ENCODE data around the gene CYP4X1. TPM values are rescaled to one million over a fixed set of nuclear protein-coding genes. Genes with fewer than 3 reads are reported as not detected.
"Not testable (repeated sequence)": the region's sequence is repeated elsewhere in the genome, so short reads cannot be mapped to it uniquely, and the experiment has no call there.

CYP4X1 gene
- total and polyA plus RNA-seq, 2 experiments from 2014 or later, result 1.8 to 3.6 TPM

GRCh38 chr1:47067097-47067594 lies 43.7 kb downstream of the CYP4X1 start, which contains the start of gene CYP4Z1:
Gene CYP4Z1, plus strand, starts transcription at chr1:47067231. Its CDS starts 260 bp downstream, at chr1:47067491.
- Mint-ChIP-seq H3K27ac (no peak within 1 kb of the TSS), H3K27me3 (ENCODE audit: insufficient read depth, low read depth, poor library complexity) (no peaks in the 10 kb centered on the region), H3K4me3 (no peak within 1 kb of the TSS), H3K36me3 (ENCODE audit: low read depth) (no peaks in the 10 kb centered on the region), H3K9me3 (no peaks in the 10 kb centered on the region), H3K4me1 (no peaks in the 10 kb centered on the region)
- no peaks in the 10 kb centered on the region; the same call in 1 of the 2 replicates for H3K9me2 ChIP-seq (ENCODE audit: insufficient read depth)
- H3K4me1 ChIP-seq (ENCODE audit: insufficient read depth), result no peaks in the 10 kb centered on the region
- H3K27ac ChIP-seq (ENCODE audit: low read depth), result no peak within 1 kb of the TSS
- H3K4me2 ChIP-seq, result no peak within 1 kb of the TSS
- no peaks in the 10 kb centered on the region for H3K79me2 ChIP-seq (replicated peaks; ENCODE audit: insufficient read depth)
- H3K4me3 ChIP-seq, result no peak within 1 kb of the TSS
- no peak for DNase-seq (ENCODE audit: low spot score)
- H2AFZ ChIP-seq, result no peak within 1 kb of the TSS
- H3K36me3 ChIP-seq (ENCODE audit: insufficient read depth), result no peaks in the 10 kb centered on the region
- H3K27me3 ChIP-seq (ENCODE audit: insufficient read depth), result no peaks in the 10 kb centered on the region
- H4K20me1 ChIP-seq (replicated peaks; ENCODE audit: insufficient read depth), result no peaks in the 10 kb centered on the region
- no peak for ATAC-seq
- TF ChIP-seq ZNF462 (CRISPR knock-in tag; IDR thresholded peaks at IDR 0.05), result no peak
- no peaks in the 10 kb centered on the region for H3F3A ChIP-seq (replicated peaks; ENCODE audit: low read depth)

- H3K9me2 ChIP-seq (ENCODE audit: insufficient read depth); H3K9me3 Mint-ChIP-seq; H3K27me3 Mint-ChIP-seq (ENCODE audit: insufficient read depth, low read depth, poor library complexity); H3K4me1 ChIP-seq (ENCODE audit: insufficient read depth); H3F3A ChIP-seq (replicated peaks; ENCODE audit: low read depth); H3K27me3 ChIP-seq (ENCODE audit: insufficient read depth); H3K4me2 ChIP-seq; ATAC-seq; H3K36me3 ChIP-seq (ENCODE audit: insufficient read depth); H2AFZ ChIP-seq; DNase-seq (ENCODE audit: low spot score); H3K27ac Mint-ChIP-seq; H3K4me3 ChIP-seq; H3K36me3 Mint-ChIP-seq (ENCODE audit: low read depth); H3K4me1 Mint-ChIP-seq; H3K4me3 Mint-ChIP-seq; H3K27ac ChIP-seq (ENCODE audit: low read depth); H3K79me2 ChIP-seq (replicated peaks; ENCODE audit: insufficient read depth); H4K20me1 ChIP-seq (replicated peaks; ENCODE audit: insufficient read depth): not testable (repeated sequence)
These were observed 45.6 kb downstream of the CYP4X1 start for GRCh38 chr1:47069080-47069479.

GRCh38 chr1:47069509-47069908 lies 46.0 kb downstream of the CYP4X1 start:
- H3K36me3 Mint-ChIP-seq (ENCODE audit: low read depth); H2AFZ ChIP-seq; H3F3A ChIP-seq (replicated peaks; ENCODE audit: low read depth); H3K9me3 Mint-ChIP-seq; H3K79me2 ChIP-seq (replicated peaks; ENCODE audit: insufficient read depth); H4K20me1 ChIP-seq (replicated peaks; ENCODE audit: insufficient read depth); H3K4me3 Mint-ChIP-seq; H3K27ac ChIP-seq (ENCODE audit: low read depth); DNase-seq (ENCODE audit: low spot score); H3K9me2 ChIP-seq (ENCODE audit: insufficient read depth); ATAC-seq; H3K4me3 ChIP-seq; H3K4me1 ChIP-seq (ENCODE audit: insufficient read depth); H3K27ac Mint-ChIP-seq; H3K27me3 ChIP-seq (ENCODE audit: insufficient read depth); H3K4me2 ChIP-seq; H3K27me3 Mint-ChIP-seq (ENCODE audit: insufficient read depth, low read depth, poor library complexity); H3K36me3 ChIP-seq (ENCODE audit: insufficient read depth); H3K4me1 Mint-ChIP-seq: not testable (repeated sequence)
